H1 (cell line): ENCODE data around the gene SLC12A6. TPM values are rescaled to one million over a fixed set of nuclear protein-coding genes. Genes with fewer than 3 reads are reported as not detected.

Experiments used
- CTCF ChIA-PET: fragments of 300-600 bp; sonication (Branson Sonifier 250); formaldehyde crosslinking; loops from one replicate; lab custom pipeline; 2021; ENCODE audit not compliant: partially characterized antibody; lab: Charles Lee
- POLR2A ChIA-PET: fragments of 300-600 bp; sonication (Branson Sonifier 250); formaldehyde crosslinking; loops from one replicate; lab custom pipeline; 2021; ENCODE audit warnings: inconsistent platforms; ENCODE audit not compliant: partially characterized antibody; lab: Charles Lee
- DNase-seq, 2 experiments: peaks; one replicate each; pipeline versions ENCODE4 v3.0.0 to v3.0.0-alpha.2; 2010 to 2022; ENCODE audit warnings: low spot score in 2 of 2, low read depth in 1 of 2, mixed read lengths in 1 of 2
- FAIRE-seq: peaks from 2 replicates; lab custom pipeline; 2011; peaks lifted over from hg19 to GRCh38; lab: Jason Lieb, UNC
- H2AFZ ChIP-seq: 2 replicates; pipeline ENCODE4 v1.8.1; 2012; ENCODE audit warnings: low read length, inconsistent platforms
- H2AK5ac ChIP-seq: 2 replicates; pipeline ENCODE4 v1.6.1; 2013; ENCODE audit warnings: low read depth, low read length
- H2BK120ac ChIP-seq: replicated peaks from 2 replicates; pipeline ENCODE3; 2013; ENCODE audit warnings: low read depth, low read length, inconsistent platforms
- H2BK12ac ChIP-seq: 2 replicates; pipeline ENCODE4 v1.6.1; 2013; ENCODE audit warnings: low read depth, low read length
- H2BK15ac ChIP-seq: 2 replicates; pipeline ENCODE4 v1.6.1; 2013; ENCODE audit warnings: low read length
- H2BK20ac ChIP-seq: 2 replicates; pipeline ENCODE4 v1.6.1; 2013; ENCODE audit warnings: low read length
- H2BK5ac ChIP-seq: 2 replicates; pipeline ENCODE4 v1.6.1; 2013; ENCODE audit warnings: low read depth, low read length
- H3K14ac ChIP-seq: 2 replicates; pipeline ENCODE4 v1.6.1; 2013; ENCODE audit warnings: inconsistent platforms; ENCODE audit not compliant: insufficient read length
- H3K18ac ChIP-seq: 2 replicates; pipeline ENCODE4 v1.6.1; 2013; ENCODE audit warnings: low read length; ENCODE audit errors: extremely low read depth
- H3K23ac ChIP-seq: 2 replicates; pipeline ENCODE4 v1.6.1; 2013; ENCODE audit warnings: inconsistent platforms; ENCODE audit not compliant: insufficient read length
- H3K23me2 ChIP-seq: 2 replicates; pipeline ENCODE4 v1.6.1; 2013; ENCODE audit warnings: low read depth, low read length
- H3K27ac ChIP-seq: 2 replicates; pipeline ENCODE4 v1.6.1; 2011; ENCODE audit warnings: low read depth, low read length, inconsistent platforms
- H3K27me3 ChIP-seq, 4 experiments: replicated peaks in 1 of 4; 1 replicate in 1 of 4; 2 replicates in 3 of 4; pipeline versions ENCODE4 v1.6.1 to v1.8.1; 2011 to 2013; ENCODE audit warnings: low read length in 3 of 4, mild to moderate bottlenecking in 3 of 4, inconsistent platforms in 2 of 4, mixed read lengths in 2 of 4, moderate library complexity in 1 of 4; ENCODE audit not compliant: control insufficient read depth in 3 of 4, insufficient read depth in 3 of 4; ENCODE audit errors: extremely low read depth in 1 of 4
- H3K36me3 ChIP-seq, 4 experiments: 2 replicates each; pipeline versions ENCODE4 v1.6.1 to v1.8.1; 2011 to 2013; ENCODE audit warnings: mild to moderate bottlenecking in 4 of 4, low read length in 3 of 4, moderate library complexity in 2 of 4, control low read depth in 1 of 4, inconsistent platforms in 1 of 4; ENCODE audit not compliant: insufficient read depth in 4 of 4, control insufficient read depth in 2 of 4
- H3K4ac ChIP-seq: replicated peaks from 2 replicates; pipeline ENCODE3; 2013; ENCODE audit warnings: low read length, low read depth, mixed read lengths, inconsistent platforms; ENCODE audit not compliant: insufficient read length
- H3K4me1 ChIP-seq, 4 experiments: replicated peaks in 1 of 4; 1 replicate in 1 of 4; 2 replicates in 3 of 4; pipeline versions ENCODE4 v1.6.1 to v1.8.1; 2011 to 2013; ENCODE audit warnings: low read length in 3 of 4, inconsistent platforms in 2 of 4, mixed read lengths in 1 of 4; ENCODE audit not compliant: insufficient read depth in 4 of 4, control insufficient read depth in 3 of 4
- H3K4me2 ChIP-seq, 2 experiments: 2 replicates each; pipeline versions ENCODE4 v1.6.1 to v1.8.1; 2011 to 2013; ENCODE audit warnings: low read depth in 2 of 2, low read length in 2 of 2, control low read depth in 1 of 2, inconsistent platforms in 1 of 2, mild to moderate bottlenecking in 1 of 2; ENCODE audit not compliant: insufficient read depth in 1 of 2
- H3K4me3 ChIP-seq, 4 experiments: fragments of 200-600, 300-600 bp in 1 of 4; sonication (generic), shearing (Covaris generic), sonication (Bioruptor Twin) in 1 of 4; 2 replicates each; pipeline versions ENCODE4 v1.5.1 to v1.8.1; 2011 to 2016; ENCODE audit warnings: low read length in 4 of 4, low read depth in 3 of 4, control low read depth in 2 of 4, inconsistent platforms in 2 of 4, mild to moderate bottlenecking in 2 of 4, mixed read lengths in 1 of 4, moderate library complexity in 1 of 4; ENCODE audit not compliant: insufficient read depth in 2 of 4; ENCODE audit errors: extremely low read depth in 1 of 4
- H3K56ac ChIP-seq: replicated peaks from 2 replicates; pipeline ENCODE3; 2013; ENCODE audit warnings: low read depth, mild to moderate bottlenecking, mixed read lengths, low read length, inconsistent platforms; ENCODE audit not compliant: insufficient read length
- H3K79me1 ChIP-seq: 2 replicates; pipeline ENCODE4 v1.6.1; 2013; ENCODE audit warnings: low read depth, low read length, control low read depth
- H3K79me2 ChIP-seq, 2 experiments: 2 replicates each; pipeline versions ENCODE4 v1.6.1 to v1.8.1; 2012 to 2013; ENCODE audit warnings: low read length in 2 of 2, mild to moderate bottlenecking in 2 of 2, inconsistent platforms in 1 of 2; ENCODE audit not compliant: insufficient read depth in 2 of 2, control insufficient read depth in 1 of 2
- H3K9ac ChIP-seq, 4 experiments: replicated peaks in 1 of 4; 1 replicate in 1 of 4; 2 replicates in 3 of 4; pipeline versions ENCODE4 v1.6.1 to v1.8.1; 2011 to 2013; ENCODE audit warnings: low read depth in 3 of 4, low read length in 3 of 4, control low read depth in 2 of 4, mild to moderate bottlenecking in 2 of 4, moderate library complexity in 2 of 4, inconsistent platforms in 1 of 4; ENCODE audit errors: extremely low read depth in 1 of 4
- H3K9me3 ChIP-seq, 2 experiments: 2 replicates each; pipeline versions ENCODE4 v1.6.1 to v1.8.1; 2012 to 2013; ENCODE audit warnings: mild to moderate bottlenecking in 2 of 2, moderate library complexity in 2 of 2, control low read depth in 1 of 2, inconsistent platforms in 1 of 2, low read depth in 1 of 2, low read length in 1 of 2, mixed read lengths in 1 of 2; ENCODE audit not compliant: insufficient read depth in 2 of 2
- H4K20me1 ChIP-seq, 2 experiments: replicated peaks in 1 of 2; 2 replicates each; pipeline versions ENCODE3 to v1.8.1; 2011 to 2013; ENCODE audit warnings: inconsistent platforms in 2 of 2, low read length in 2 of 2, mild to moderate bottlenecking in 1 of 2; ENCODE audit not compliant: insufficient read depth in 2 of 2, control insufficient read depth in 1 of 2
- H4K5ac ChIP-seq: 2 replicates; pipeline ENCODE4 v1.6.1; 2013; ENCODE audit warnings: low read length, low read depth, mixed read lengths, inconsistent platforms; ENCODE audit not compliant: insufficient read length
- H4K8ac ChIP-seq: 2 replicates; pipeline ENCODE4 v1.8.0; 2013; ENCODE audit warnings: mild to moderate bottlenecking, moderate library complexity, low read length, inconsistent platforms; ENCODE audit not compliant: insufficient read depth; ENCODE audit errors: extremely low read depth
- H4K91ac ChIP-seq: replicated peaks from 2 replicates; pipeline ENCODE3; 2013; ENCODE audit warnings: low read length, mixed read lengths, inconsistent platforms; ENCODE audit not compliant: insufficient read length
- CREB1 ChIP-seq: IDR thresholded peaks from 2 replicates; pipeline ENCODE4 v1.6.1; 2012; ENCODE audit warnings: inconsistent platforms
- KDM5A ChIP-seq: fragments of 200-600 bp; IDR thresholded peaks from 2 replicates; pipeline ENCODE4 v1.7.1; 2012; ENCODE audit warnings: mild to moderate bottlenecking, low read length, inconsistent platforms, mixed read lengths
- POLR2AphosphoS5 ChIP-seq: IDR thresholded peaks from 2 replicates; pipeline ENCODE4 v1.6.1; 2011; ENCODE audit warnings: low read depth, low read length
- RBBP5 ChIP-seq: IDR thresholded peaks from 2 replicates; pipeline ENCODE4 v1.7.1; 2012; ENCODE audit warnings: low read depth, mild to moderate bottlenecking, inconsistent platforms, low read length, moderate library complexity, borderline replicate concordance
- ZNF274 ChIP-seq: IDR thresholded peaks from 2 replicates; pipeline ENCODE4 v1.7.0; 2012; ENCODE audit warnings: low read length, borderline replicate concordance; ENCODE audit errors: extremely low read depth
- WGBS, 2 experiments: shearing (Covaris generic) in 1 of 2; methylation state at CpG; one replicate each; pipeline versions ENCODE4 v1.1.6 to v1.1.7; 2013 to 2015; ENCODE audit warnings: low lambda C conversion rate in 2 of 2, mixed read lengths in 2 of 2, inconsistent platforms in 1 of 2, low coverage in 1 of 2, missing lambda C conversion rate in 1 of 2; ENCODE audit not compliant: insufficient replicate concordance in 2 of 2, insufficient coverage in 1 of 2, insufficient read length in 1 of 2; ENCODE audit errors: extremely low coverage in 1 of 2, missing lambda C conversion rate in 1 of 2; 5-methylcytosine and 5-hydroxymethylcytosine counted together
- polyA plus RNA-seq, 7 experiments: library from polyadenylated mRNA; depleted of rRNA in 3 of 7; stranded (reverse) in 5 of 7; unstranded in 2 of 7; fragments of >200 nt in 5 of 7; fragments of 200-250 nt in 2 of 7; gene quantifications; 1 replicate in 5 of 7; 2 replicates in 1 of 7; 4 replicates in 1 of 7; pipeline versions ENCODE4 v1.2.1 to v1.2.3, GENCODE V29; 2011 to 2013; ENCODE audit warnings: missing spikeins in 2 of 7, mixed read lengths in 2 of 7
- total RNA-seq: library from RNA; stranded (reverse); fragmentation: NEBNext Ultra II Directional; extraction: Animal tissue kit (Norgen Biotek cat#: 25700); gene quantifications from 2 replicates; pipeline ENCODE4 v1.2.1, GENCODE V29; 2021

SLC12A6 gene
- total and polyA plus RNA-seq, 2 of the 8 experiments (the other 6 are each of a cell fraction or from before 2014, with no cell fraction given) = 9.2 to 11.1 TPM

DNA sequence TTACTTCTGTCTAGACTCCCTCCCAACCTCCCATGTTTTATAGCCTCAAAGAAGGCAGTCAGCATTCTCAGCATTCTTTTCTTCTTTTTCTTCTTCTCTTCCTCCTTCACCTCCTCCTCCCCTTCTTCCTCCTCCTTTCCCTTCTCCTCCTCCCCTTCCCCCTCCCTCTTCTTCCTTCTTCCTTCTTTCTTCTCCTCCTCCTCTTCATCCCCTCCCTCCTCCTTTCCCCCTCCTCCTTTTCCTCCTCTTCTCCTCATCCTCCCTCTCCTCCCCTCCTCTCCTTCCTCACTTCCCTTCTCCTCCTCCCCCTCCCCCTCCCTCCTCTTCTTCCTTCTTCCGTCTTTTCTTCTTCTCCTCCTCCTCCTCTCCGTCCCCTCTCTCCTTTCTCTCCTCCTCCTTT lies 33.1 kb upstream of the SLC12A6 start:
- Histone ChIP-seq H3K4me3 (no peak overlapping the region), H4K20me1 (peaks cover under 1 to 5% of the 10 kb centered on the region in 2 experiments), H2BK5ac (no peak overlapping the region), H3K27me3 (no peaks in the 10 kb centered on the region), H3K27ac (no peak overlapping the region), H2BK20ac (no peak overlapping the region), H3K4ac (no peak overlapping the region), H3K36me3 (no peaks in the 10 kb centered on the region), H3K56ac (no peak overlapping the region), H3K79me1 (peaks cover 4% of the 10 kb centered on the region; the same call in 1 of the 2 replicates), H3K23ac (no peak overlapping the region), H4K8ac (no peak overlapping the region), H3K18ac (no peak overlapping the region), H4K91ac (no peak overlapping the region), H3K79me2 (peaks cover 0 to 7% of the 10 kb centered on the region in 2 experiments; a peak in 3 of 4 replicates), H3K23me2 (peaks cover 4% of the 10 kb centered on the region; the same call in 1 of the 2 replicates), H3K14ac (no peak overlapping the region), H3K4me1 (peaks cover 1 to 5% (median 4%) of the 10 kb centered on the region in 4 experiments; a peak in 6 of 7 replicates), H2BK12ac (no peak overlapping the region), H2BK15ac (no peak overlapping the region), H3K9me3 (peaks cover 2 to 11% of the 10 kb centered on the region in 2 experiments; a peak in 3 of 4 replicates), H3K9ac (no peak overlapping the region), H3K4me2 (no peak overlapping the region), H2AFZ (no peak overlapping the region), H4K5ac (no peak overlapping the region), H2BK120ac (no peak overlapping the region), H2AK5ac (no peak overlapping the region)
- ChIA-PET CTCF (no interaction called here), POLR2A (no interaction called here)
- no peak for DNase-seq
- 0% methylated on average over 2 of the region's 2 CpGs; no CpG with 5 or more reads in 1 of the 2 experiments for WGBS, 2 experiments
- TF ChIP-seq RBBP5 (no peak), KDM5A (no peak), ZNF274 (no peak), POLR2AphosphoS5 (no peak), CREB1 (no peak)
- no peak for FAIRE-seq
